Activated CD4-positive, alpha-beta T cell treated with anti-CD3 and anti-CD28 coated beads, Interleukin-2, amount 10 ng/mL, durations not matched to agents 7 days and 5 days (primary cell): ENCODE measurements around the gene KDM4B. TPM values are rescaled to one million over a fixed set of nuclear protein-coding genes. Genes with fewer than 3 reads are reported as not detected.

Experiments
- CTCF ChIA-PET: fragments of 350-600 bp; sonication (Branson Sonifier 250); formaldehyde crosslinking; loops from one replicate; lab custom pipeline; 2021; ENCODE audit warnings: antibody characterized with exemption; lab: Charles Lee
- POLR2A ChIA-PET: fragments of 350-600 bp; sonication (Branson Sonifier 250); formaldehyde crosslinking; loops from one replicate; lab custom pipeline; 2021; ENCODE audit warnings: antibody characterized with exemption; lab: Charles Lee
- DNase-seq: peaks from one replicate; pipeline ENCODE4 v3.0.0-alpha.2; 2020
- H3K27ac Mint-ChIP-seq: one replicate; pipeline ENCODE4 v1.8.0; 2021; ENCODE audit warnings: mild to moderate bottlenecking, moderate library complexity, mixed read lengths
- H3K27me3 Mint-ChIP-seq: one replicate; pipeline ENCODE4 v1.8.0; 2021; ENCODE audit warnings: mixed read lengths
- H3K36me3 Mint-ChIP-seq: one replicate; pipeline ENCODE4 v1.8.0; 2021; ENCODE audit warnings: low read depth, mixed read lengths
- H3K4me1 Mint-ChIP-seq: one replicate; pipeline ENCODE4 v1.8.0; 2021; ENCODE audit warnings: mixed read lengths
- H3K4me3 Mint-ChIP-seq: one replicate; pipeline ENCODE4 v1.8.0; 2021; ENCODE audit warnings: mild to moderate bottlenecking, moderate library complexity, mixed read lengths
- H3K9me3 Mint-ChIP-seq: one replicate; pipeline ENCODE4 v1.8.0; 2021; ENCODE audit warnings: mixed read lengths
- total RNA-seq, 2 experiments: library from RNA; stranded (reverse); gene quantifications; one replicate each; pipeline ENCODE4 v1.2.3, GENCODE V29; 2021

KDM4B gene
- total RNA-seq, 2 experiments from 2014 or later = 37.1 to 40.2 TPM

- Mint-ChIP-seq H3K36me3 (no peaks in the 10 kb centered on the region), H3K27ac (peak overlapping the region; percentile 84), H3K4me1 (peaks cover 22% of the 10 kb centered on the region), H3K9me3 (no peaks in the 10 kb centered on the region), H3K4me3 (no peak overlapping the region), H3K27me3 (no peaks in the 10 kb centered on the region)
- ChIA-PET CTCF (interaction anchor here (0.5 to 0.7 kb wide), 3 partner anchors 39 to 204 kb away, joined by 3 to 5 read pairs (median 3); no protein-coding TSS in a partner anchor), POLR2A (no interaction called here)
- no peak for DNase-seq
These were observed 162.2 kb downstream of the KDM4B start for GRCh38 chr19:5131031-5131505.

- ChIA-PET CTCF (interaction anchor here (0.6 to 1.4 kb wide), 3 partner anchors 22 to 205 kb away, joined by 3 read pairs; no protein-coding TSS in a partner anchor), POLR2A (no interaction called here)
- no peak overlapping the region for H3K4me3 Mint-ChIP-seq
- no peaks in the 10 kb centered on the region for H3K36me3 Mint-ChIP-seq
- H3K27me3 Mint-ChIP-seq = no peaks in the 10 kb centered on the region
- no peaks in the 10 kb centered on the region for H3K9me3 Mint-ChIP-seq
- peak overlapping the region; percentile 41 for H3K27ac Mint-ChIP-seq
- no peak for DNase-seq
- peaks cover 22% of the 10 kb centered on the region for H3K4me1 Mint-ChIP-seq
These were observed 162.7 kb downstream of the KDM4B start for GRCh38 chr19:5131506-5132205.

DNA sequence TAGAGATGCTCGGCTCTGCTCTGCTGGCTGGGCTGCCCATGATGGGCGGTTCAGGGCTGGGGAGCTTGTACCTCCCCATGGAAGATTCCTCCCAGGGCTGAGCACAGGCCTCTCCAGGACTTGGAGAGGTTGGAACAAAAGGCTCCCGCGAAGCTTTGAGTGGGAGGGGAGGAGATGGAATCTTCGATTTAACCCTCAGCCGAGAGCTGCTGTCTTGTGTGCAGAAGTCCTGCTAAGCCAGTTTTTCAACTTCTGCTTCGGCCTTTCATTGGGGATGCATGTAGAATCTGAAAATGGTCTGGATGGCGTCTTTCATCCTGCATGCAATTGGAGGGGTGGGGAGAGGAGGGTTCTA is 163.3 kb downstream of the KDM4B start:
- no peak for DNase-seq
- H3K27me3 Mint-ChIP-seq = no peaks in the 10 kb centered on the region
- no peaks in the 10 kb centered on the region for H3K9me3 Mint-ChIP-seq
- POLR2A ChIA-PET = no interaction called here
- H3K36me3 Mint-ChIP-seq = peaks cover 3% of the 10 kb centered on the region
- no peak overlapping the region for H3K4me3 Mint-ChIP-seq
- H3K27ac Mint-ChIP-seq = peak overlapping the region; percentile 9
- CTCF ChIA-PET = interaction anchor here (1.4 kb wide), 1 partner anchor 21 kb away, joined by 3 read pairs; no protein-coding TSS in a partner anchor
- H3K4me1 Mint-ChIP-seq = peaks cover 22% of the 10 kb centered on the region

- ChIA-PET CTCF (interaction anchor here (1.4 kb wide), 1 partner anchor 20 kb away, joined by 3 read pairs; no protein-coding TSS in a partner anchor), POLR2A (no interaction called here)
- Mint-ChIP-seq H3K4me1 (peaks cover 22% of the 10 kb centered on the region), H3K9me3 (no peaks in the 10 kb centered on the region), H3K36me3 (peaks cover 7% of the 10 kb centered on the region), H3K27ac (no peak overlapping the region), H3K27me3 (no peaks in the 10 kb centered on the region), H3K4me3 (no peak overlapping the region)
- DNase-seq = no peak
These were observed 164.1 kb downstream of the KDM4B start for GRCh38 chr19:5132698-5133651.

GRCh38 chr19:5133986-5134595 is 165.2 kb downstream of the KDM4B start:
- peaks cover 3% of the 10 kb centered on the region for H3K9me3 Mint-ChIP-seq
- H3K4me1 Mint-ChIP-seq = peaks cover 32% of the 10 kb centered on the region
- H3K27ac Mint-ChIP-seq = no peak overlapping the region
- ChIA-PET POLR2A (no interaction called here), CTCF (interaction anchor here (1.0 kb wide), 1 partner anchor 46 kb away, joined by 3 read pairs; no protein-coding TSS in a partner anchor)
- no peak for DNase-seq
- H3K4me3 Mint-ChIP-seq = no peak overlapping the region
- peaks cover under 1% of the 10 kb centered on the region for H3K27me3 Mint-ChIP-seq
- H3K36me3 Mint-ChIP-seq = peaks cover 18% of the 10 kb centered on the region

DNA sequence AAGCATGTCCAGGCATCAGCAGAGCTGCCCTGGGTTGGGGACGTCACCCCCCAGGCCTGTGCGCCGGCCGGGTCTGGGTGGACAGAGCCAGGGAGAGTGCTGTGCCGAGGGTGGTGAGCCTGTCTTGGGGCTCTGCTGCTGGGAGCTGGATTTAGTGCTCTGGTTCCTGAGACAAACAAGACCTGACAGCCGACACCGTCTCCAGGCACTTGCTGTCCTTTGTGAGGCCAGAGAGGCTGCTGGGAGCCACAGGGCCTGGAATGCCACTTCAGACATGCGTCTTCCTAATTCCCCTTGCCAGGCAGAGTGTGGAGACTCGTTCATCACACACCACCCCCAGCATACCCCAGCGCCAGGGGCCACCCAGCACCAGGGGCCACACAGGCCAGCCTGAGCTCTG is 165.8 kb downstream of the KDM4B start:
- Mint-ChIP-seq H3K27ac (no peak overlapping the region), H3K9me3 (peaks cover 4% of the 10 kb centered on the region), H3K4me3 (no peak overlapping the region), H3K36me3 (peaks cover 23% of the 10 kb centered on the region), H3K27me3 (peaks cover 3% of the 10 kb centered on the region), H3K4me1 (peaks cover 38% of the 10 kb centered on the region)
- ChIA-PET CTCF (interaction anchor here (1.0 kb wide), 1 partner anchor 46 kb away, joined by 3 read pairs; no protein-coding TSS in a partner anchor), POLR2A (no interaction called here)
- no peak for DNase-seq

DNA sequence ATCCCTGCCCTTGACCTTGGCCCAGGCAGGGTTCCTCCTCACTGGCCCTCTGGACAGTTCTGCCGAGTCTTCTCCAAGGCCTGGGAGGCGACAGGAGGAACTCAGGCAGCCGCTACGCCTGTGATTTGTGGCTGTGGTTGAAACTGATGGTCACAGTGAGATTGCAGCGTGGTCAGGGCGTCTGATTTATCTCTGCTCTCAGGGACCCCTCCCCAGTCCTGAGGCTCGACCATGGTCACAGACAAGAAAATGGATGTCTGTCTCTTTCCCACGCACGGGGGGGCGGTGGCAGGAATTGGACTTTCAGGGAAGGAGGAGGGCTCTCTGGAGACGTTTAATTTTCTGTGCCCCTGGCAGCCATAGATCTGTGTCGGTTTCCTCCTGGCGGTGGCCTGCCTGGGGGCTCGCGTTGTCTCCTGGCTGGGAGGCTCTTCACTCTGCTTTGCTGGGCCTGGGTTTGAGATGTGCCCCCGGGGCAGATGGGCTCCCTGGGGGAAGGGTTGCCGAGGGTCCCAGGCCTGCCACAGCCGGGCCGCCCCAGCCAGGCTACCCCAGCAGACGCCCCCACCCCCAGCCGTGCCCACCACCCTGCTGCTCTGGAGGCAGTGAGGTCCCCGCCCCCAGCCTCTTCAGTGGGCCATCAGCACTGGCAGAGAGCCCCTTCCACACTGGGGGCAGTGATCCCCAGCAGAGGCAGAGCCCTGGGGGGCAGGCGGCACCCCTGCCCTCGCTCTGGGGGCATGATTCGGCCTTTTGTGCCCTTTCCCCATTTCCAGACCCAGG is 167.4 kb downstream of the KDM4B start:
- Mint-ChIP-seq H3K9me3 (peaks cover 4% of the 10 kb centered on the region), H3K27ac (no peak overlapping the region), H3K36me3 (peaks cover 28% of the 10 kb centered on the region), H3K27me3 (peaks cover 3% of the 10 kb centered on the region), H3K4me3 (no peak overlapping the region), H3K4me1 (peaks cover 29% of the 10 kb centered on the region)
- ChIA-PET POLR2A (no interaction called here), CTCF (interaction anchor here (1.0 kb wide), 1 partner anchor 10 kb away, joined by 3 read pairs; no protein-coding TSS in a partner anchor)
- DNase-seq = no peak

- Mint-ChIP-seq H3K27me3 (peaks cover 3% of the 10 kb centered on the region), H3K4me3 (no peak overlapping the region), H3K27ac (no peak overlapping the region), H3K4me1 (peaks cover 24% of the 10 kb centered on the region), H3K36me3 (peaks cover 28% of the 10 kb centered on the region), H3K9me3 (peaks cover 4% of the 10 kb centered on the region)
- POLR2A ChIA-PET = no interaction called here
- DNase-seq = no peak
- CTCF ChIA-PET = interaction anchor here (1.0 kb wide), 1 partner anchor 9 kb away, joined by 3 read pairs; no protein-coding TSS in a partner anchor
These were observed 168.2 kb downstream of the KDM4B start for GRCh38 chr19:5137114-5137513.

DNA sequence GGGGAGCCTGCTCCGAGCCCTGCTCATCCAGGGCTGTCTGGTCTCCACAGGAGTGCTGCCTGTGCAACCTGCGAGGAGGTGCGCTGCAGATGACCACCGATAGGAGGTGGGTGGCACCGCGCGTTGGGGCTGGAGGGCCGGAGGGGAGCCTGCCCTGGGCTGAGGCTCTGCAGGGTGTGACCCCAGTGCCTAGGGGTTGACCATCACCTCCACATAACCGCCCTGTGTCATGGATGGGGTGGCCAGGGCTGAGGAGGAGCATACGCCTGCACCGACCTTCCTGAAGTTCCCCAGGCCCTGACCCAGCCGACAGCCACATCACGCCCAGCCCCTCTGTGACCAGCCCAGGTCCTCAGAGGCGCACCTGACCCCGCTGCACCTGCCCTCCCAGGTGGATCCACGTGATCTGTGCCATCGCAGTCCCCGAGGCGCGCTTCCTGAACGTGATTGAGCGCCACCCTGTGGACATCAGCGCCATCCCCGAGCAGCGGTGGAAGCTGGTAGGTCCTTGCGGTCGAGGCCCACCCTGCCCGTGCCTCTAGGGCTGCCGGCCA is 168.7 kb downstream of the KDM4B start:
- ChIA-PET POLR2A (no interaction called here), CTCF (interaction anchor here (1.0 to 1.5 kb wide), 2 partner anchors 8 to 34 kb away, joined by 3 read pairs; no protein-coding TSS in a partner anchor)

GRCh38 chr19:5138606-5139582 is 170.0 kb downstream of the KDM4B start:
- CTCF ChIA-PET = interaction anchor here (1.5 kb wide), 1 partner anchor 33 kb away, joined by 3 read pairs; no protein-coding TSS in a partner anchor
- Mint-ChIP-seq H3K36me3 (peaks cover 28% of the 10 kb centered on the region), H3K4me1 (peaks cover 25% of the 10 kb centered on the region), H3K9me3 (peaks cover 4% of the 10 kb centered on the region), H3K4me3 (peak overlapping the region; percentile 74), H3K27ac (peak overlapping the region; percentile 92), H3K27me3 (peaks cover 3% of the 10 kb centered on the region)
- DNase-seq = peak; percentile 89
- POLR2A ChIA-PET = no interaction called here

More for the DNA sequence above, 168.7 kb downstream of the KDM4B start:
- Mint-ChIP-seq H3K9me3 (peaks cover 4% of the 10 kb centered on the region), H3K36me3 (peaks cover 28% of the 10 kb centered on the region), H3K27me3 (peaks cover 3% of the 10 kb centered on the region), H3K4me3 (no peak overlapping the region), H3K27ac (no peak overlapping the region), H3K4me1 (peaks cover 22% of the 10 kb centered on the region)
- DNase-seq = no peak
